ENCODE measurements around the gene TAP1.

DNA sequence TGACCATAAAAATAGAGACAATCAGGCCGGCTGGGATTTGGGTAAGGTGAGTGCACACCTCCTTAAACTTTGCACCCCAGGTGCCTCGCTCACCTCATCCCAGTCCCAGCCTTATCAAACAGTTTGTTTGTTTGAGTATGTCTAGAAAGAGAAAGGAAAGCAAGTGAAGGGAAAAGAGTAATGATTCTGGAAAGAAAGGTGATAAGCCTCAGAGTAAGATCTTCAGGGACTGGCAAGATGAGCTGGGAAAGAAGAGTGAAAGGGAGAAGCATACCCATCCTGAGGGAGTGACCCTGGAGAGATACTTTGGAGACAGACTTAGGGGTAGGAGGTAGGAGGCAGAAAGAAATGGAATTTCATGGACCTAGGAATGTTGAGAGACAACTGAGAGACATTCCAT is 16.6 kb downstream of the TAP1 start:
- no peak for TF ChIP-seq TAF1 (IDR thresholded peaks at IDR 0.05; ENCODE audit: low read depth, low read length)
- TF ChIP-seq, protein P1, sequence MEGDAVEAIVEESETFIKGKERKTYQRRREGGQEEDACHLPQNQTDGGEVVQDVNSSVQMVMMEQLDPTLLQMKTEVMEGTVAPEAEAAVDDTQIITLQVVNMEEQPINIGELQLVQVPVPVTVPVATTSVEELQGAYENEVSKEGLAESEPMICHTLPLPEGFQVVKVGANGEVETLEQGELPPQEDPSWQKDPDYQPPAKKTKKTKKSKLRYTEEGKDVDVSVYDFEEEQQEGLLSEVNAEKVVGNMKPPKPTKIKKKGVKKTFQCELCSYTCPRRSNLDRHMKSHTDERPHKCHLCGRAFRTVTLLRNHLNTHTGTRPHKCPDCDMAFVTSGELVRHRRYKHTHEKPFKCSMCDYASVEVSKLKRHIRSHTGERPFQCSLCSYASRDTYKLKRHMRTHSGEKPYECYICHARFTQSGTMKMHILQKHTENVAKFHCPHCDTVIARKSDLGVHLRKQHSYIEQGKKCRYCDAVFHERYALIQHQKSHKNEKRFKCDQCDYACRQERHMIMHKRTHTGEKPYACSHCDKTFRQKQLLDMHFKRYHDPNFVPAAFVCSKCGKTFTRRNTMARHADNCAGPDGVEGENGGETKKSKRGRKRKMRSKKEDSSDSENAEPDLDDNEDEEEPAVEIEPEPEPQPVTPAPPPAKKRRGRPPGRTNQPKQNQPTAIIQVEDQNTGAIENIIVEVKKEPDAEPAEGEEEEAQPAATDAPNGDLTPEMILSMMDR (IDR thresholded peaks at IDR 0.05; ENCODE audit: control extremely low read depth in 1 of 3, insufficient read depth in 1 of 3, low read depth in 1 of 3, low read length in 3 of 3): no peak

Data from H1 (cell line).